IPS-20b (cell line): ENCODE data around the gene NSUN3.

Experiments
- H3K27ac ChIP-seq: one replicate; pipeline ENCODE4 v1.5.1; 2013; ENCODE audit warnings: low read length
- H3K27me3 ChIP-seq: 2 replicates; pipeline ENCODE4 v1.6.1; 2013; ENCODE audit warnings: mild to moderate bottlenecking, low read length, inconsistent platforms; ENCODE audit not compliant: insufficient read depth
- H3K36me3 ChIP-seq: 2 replicates; pipeline ENCODE4 v1.6.1; 2013; ENCODE audit warnings: low read depth, mild to moderate bottlenecking, inconsistent platforms, low read length, moderate library complexity; ENCODE audit not compliant: insufficient read depth
- H3K4me1 ChIP-seq: 2 replicates; pipeline ENCODE4 v1.6.1; 2013; ENCODE audit warnings: mild to moderate bottlenecking, control low read depth, inconsistent platforms, low read length, moderate library complexity; ENCODE audit not compliant: insufficient read depth
- H3K4me3 ChIP-seq: 2 replicates; pipeline ENCODE4 v1.5.1; 2013; ENCODE audit warnings: mild to moderate bottlenecking, low read length, inconsistent platforms
- H3K9ac ChIP-seq: 2 replicates; pipeline ENCODE4 v1.6.1; 2013; ENCODE audit warnings: low read depth, mild to moderate bottlenecking, inconsistent platforms, low read length, moderate library complexity
- H3K9me3 ChIP-seq: 2 replicates; pipeline ENCODE4 v1.6.1; 2013; ENCODE audit warnings: mild to moderate bottlenecking, low read depth, low read length, inconsistent platforms; ENCODE audit not compliant: insufficient read depth

NSUN3 gene

DNA sequence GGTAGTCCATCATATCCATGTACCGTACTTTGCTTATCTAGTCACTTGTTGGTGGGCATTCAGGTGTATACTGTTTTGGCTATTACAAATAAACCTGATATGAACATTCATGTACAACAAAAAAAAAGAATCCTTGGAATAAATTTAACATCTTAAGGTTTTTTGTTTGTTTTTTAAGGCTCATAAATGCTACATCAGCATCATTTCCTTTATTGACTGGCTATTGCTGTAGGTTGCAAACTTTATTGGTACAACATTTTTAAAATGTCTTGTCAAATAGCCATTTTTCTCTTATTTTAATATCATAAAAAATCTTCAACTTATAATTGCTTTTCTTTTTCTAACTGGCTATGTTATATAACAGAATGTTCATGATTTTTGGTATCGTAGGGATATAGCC lies 16.3 kb upstream of the NSUN3 start:
- Histone ChIP-seq H3K9ac (no peak overlapping the region), H3K9me3 (peaks cover 5% of the 10 kb centered on the region; the same call in 1 of the 2 replicates), H3K27me3 (no peaks in the 10 kb centered on the region), H3K4me3 (no peak overlapping the region), H3K27ac (no peak overlapping the region), H3K36me3 (peaks cover 17% of the 10 kb centered on the region; the same call in 1 of the 2 replicates), H3K4me1 (no peaks in the 10 kb centered on the region)

DNA sequence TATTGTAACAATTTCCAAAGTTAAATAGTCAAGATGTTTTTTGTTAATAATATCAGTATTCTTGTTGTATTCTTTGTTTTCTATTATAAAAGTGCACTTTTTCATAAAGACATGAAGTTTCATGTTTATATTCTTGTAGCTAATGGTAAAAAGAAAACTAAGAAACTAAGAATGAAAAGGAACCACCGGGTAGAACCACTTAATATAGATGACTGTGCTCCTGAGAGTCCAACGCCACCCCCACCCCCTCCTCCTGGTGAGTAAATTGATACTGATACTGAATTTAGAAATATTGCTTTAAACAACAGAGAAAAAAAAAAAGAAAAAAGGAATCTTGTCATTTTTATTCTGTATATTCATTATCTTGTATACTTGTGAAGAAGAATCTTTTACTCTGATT lies 13.6 kb upstream of the NSUN3 start:
- peaks cover 20% of the 10 kb centered on the region for H3K36me3 ChIP-seq
- no peaks in the 10 kb centered on the region for H3K27me3 ChIP-seq
- H3K9me3 ChIP-seq = no peaks in the 10 kb centered on the region

DNA sequence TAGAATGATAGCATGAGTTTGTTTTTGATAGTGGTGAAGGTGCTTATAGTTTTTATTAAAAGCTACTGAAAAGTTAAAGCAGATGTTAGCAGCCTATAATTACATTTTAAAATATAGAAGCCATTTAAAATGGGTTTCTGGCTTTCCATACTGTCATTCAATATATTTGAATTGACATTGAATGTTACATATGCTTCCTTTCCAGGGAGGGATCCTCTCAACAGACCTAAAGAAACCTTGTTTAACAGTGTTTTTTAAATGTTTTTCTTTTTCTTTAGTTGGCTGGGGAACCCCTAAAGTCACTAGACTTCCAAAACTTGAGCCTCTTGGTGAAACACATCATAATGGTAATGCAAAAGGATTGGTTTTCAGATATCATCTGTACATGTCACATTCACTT lies 12.3 kb upstream of the NSUN3 start:
- Histone ChIP-seq H3K9ac (no peak overlapping the region), H3K4me1 (no peaks in the 10 kb centered on the region), H3K36me3 (peaks cover 20% of the 10 kb centered on the region), H3K27me3 (no peaks in the 10 kb centered on the region), H3K9me3 (no peaks in the 10 kb centered on the region), H3K27ac (no peak overlapping the region), H3K4me3 (no peak overlapping the region)

More for the DNA sequence above, 13.6 kb upstream of the NSUN3 start:
- Histone ChIP-seq H3K27ac (no peak overlapping the region), H3K9ac (no peak overlapping the region), H3K4me3 (no peak overlapping the region), H3K4me1 (no peaks in the 10 kb centered on the region)

DNA sequence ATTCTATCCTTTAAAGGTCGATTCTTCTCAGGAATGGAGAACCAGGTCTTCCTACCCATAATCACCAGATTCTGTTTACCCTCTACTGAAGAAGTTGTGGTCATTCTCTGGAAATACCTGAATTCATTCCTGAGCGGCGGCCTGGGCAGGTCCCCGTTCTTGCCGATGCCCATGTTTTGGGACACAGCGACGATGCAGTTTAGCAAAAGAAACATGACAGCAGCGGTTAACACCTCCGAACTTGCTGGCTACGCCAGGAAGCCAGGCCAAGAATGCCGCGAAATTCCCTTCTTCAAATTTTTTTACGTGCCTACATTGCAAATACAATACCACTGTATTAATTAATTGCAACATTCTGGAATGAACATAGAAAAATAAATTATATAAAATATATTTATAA lies 1.6 kb upstream of the NSUN3 start:
- H3K27ac ChIP-seq = no peak overlapping the region

DNA sequence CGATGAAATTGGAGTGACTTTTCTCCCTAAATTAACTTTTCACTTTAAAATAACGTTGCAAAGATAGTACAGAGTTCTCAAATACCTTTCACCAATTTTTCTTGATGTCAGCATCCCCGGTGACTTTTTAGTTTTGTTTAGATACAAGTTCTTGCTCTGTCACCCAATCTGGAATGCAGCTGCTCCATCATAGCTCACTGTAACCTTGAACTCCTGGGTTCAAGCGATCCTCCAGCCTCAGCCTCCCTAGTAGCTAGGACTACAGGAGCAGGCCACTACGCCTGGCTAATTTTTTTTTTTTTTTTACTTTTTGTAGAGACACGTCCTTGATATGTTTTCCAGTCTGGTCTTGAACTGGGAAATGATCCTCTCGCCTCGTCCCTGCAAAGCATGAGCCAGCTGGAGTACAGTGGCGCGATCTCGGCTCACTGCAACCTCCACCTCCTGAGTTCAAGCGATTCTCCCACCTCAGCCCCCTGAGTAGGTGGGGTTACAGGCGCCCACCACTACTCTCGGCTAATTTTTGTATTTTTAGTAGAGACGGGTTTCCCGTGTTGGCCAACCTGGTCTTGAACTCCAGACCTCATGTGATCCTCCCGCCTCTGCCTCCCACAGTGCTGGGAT lies 747 bp downstream of the NSUN3 start:
- H3K4me1 ChIP-seq = no peaks in the 10 kb centered on the region; the same call in 1 of the 2 replicates
- peak overlapping the region; percentile 84 for H3K27ac ChIP-seq
- H3K9ac ChIP-seq = peak overlapping the region; percentile 97
- no peaks in the 10 kb centered on the region for H3K27me3 ChIP-seq
- no peaks in the 10 kb centered on the region for H3K9me3 ChIP-seq
- peaks cover 8% of the 10 kb centered on the region; the same call in 1 of the 2 replicates for H3K36me3 ChIP-seq
- H3K4me3 ChIP-seq = peak overlapping the region; percentile 95

More for the DNA sequence above, 1.6 kb upstream of the NSUN3 start:
- no peaks in the 10 kb centered on the region for H3K36me3 ChIP-seq
- H3K9me3 ChIP-seq = no peaks in the 10 kb centered on the region
- no peak overlapping the region for H3K4me3 ChIP-seq
- H3K4me1 ChIP-seq = no peaks in the 10 kb centered on the region; the same call in 1 of the 2 replicates
- H3K9ac ChIP-seq = no peak overlapping the region
- H3K27me3 ChIP-seq = no peaks in the 10 kb centered on the region

DNA sequence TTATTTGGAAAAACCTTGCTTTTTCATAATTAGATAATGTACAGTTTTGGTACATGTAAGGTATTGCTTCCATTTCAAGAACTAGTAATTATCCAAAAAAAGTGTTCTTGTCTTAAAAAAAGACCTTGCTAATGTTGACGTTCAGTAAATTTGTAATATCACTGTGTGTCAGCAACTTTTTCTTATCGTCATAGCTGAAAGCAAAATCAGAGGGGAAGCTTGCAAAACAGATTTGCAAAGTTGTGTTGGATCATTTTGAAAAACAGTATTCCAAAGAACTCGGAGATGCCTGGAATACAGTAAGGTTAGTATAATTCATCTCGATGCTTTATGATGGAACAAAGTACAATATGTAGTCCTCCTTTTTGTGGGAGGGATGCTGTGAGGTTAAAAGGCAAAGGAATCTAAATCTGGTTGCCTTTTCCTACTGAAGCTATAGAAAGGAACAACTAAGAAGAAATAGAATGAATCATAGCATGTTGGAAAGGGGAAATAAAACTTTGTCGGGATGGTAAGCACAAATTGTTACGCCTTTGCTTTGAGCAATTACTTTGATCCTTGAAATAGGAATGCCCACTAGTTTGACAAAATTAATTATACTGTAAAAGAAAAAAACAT lies 1.5 kb downstream of the NSUN3 start:
- Histone ChIP-seq H3K9me3 (no peaks in the 10 kb centered on the region), H3K27ac (no peak overlapping the region), H3K27me3 (no peaks in the 10 kb centered on the region), H3K9ac (no peak overlapping the region), H3K36me3 (peaks cover 8% of the 10 kb centered on the region; the same call in 1 of the 2 replicates), H3K4me3 (no peak overlapping the region), H3K4me1 (no peaks in the 10 kb centered on the region; the same call in 1 of the 2 replicates)

DNA sequence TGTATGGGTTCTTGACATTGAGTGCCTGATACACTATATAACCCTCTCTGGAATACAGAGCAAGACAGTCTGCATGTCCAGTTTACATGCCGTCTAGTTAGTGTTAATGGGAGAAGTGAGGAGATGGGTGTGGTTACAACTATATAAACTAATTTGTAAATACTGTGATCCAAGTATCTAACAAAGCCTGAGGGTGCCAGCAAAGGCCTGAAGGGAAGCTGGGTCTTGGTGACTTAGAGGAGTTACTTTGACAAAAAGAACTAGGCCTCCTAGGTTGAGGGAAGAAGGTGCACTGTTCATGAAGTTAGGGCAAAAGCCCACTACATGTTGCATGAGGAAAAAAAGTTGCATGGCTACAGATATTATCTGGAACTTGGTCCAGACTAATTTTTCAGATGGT lies 2.3 kb downstream of the NSUN3 start:
- Histone ChIP-seq H3K9ac (no peak overlapping the region), H3K27ac (no peak overlapping the region), H3K4me3 (no peak overlapping the region), H3K27me3 (no peaks in the 10 kb centered on the region), H3K9me3 (no peaks in the 10 kb centered on the region), H3K36me3 (peaks cover 8% of the 10 kb centered on the region; the same call in 1 of the 2 replicates), H3K4me1 (no peaks in the 10 kb centered on the region; the same call in 1 of the 2 replicates)

DNA sequence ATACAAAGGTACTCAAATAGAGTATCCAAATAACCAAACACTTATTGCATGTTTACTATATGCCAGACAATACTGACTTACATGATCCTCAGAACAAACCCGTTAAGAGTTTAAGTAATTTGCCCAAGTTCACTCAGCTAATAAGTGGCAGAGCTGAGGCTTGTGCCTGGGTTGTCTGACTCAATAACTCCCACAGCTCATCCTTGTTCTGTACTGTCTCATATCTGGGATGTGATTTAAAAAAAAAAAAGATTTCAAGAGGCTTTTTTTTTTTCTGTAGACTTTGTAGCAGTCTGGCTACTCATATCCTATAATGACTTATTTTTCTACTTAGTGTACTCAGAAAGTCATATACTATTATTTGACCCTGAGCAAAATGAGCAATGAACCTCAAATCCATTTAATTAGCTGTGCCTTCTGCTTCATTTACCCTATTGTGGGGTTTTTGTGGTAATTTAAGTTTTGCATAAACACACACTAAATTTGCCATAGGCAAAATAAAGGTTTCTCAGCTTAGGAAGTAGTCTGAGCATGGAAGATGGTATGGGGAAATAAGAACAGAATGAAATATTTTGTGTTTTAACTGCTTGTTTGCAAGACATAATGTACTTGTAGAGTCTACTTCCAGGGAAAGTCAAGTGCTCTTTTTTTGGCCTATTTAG lies 3.1 kb downstream of the NSUN3 start:
- Histone ChIP-seq H3K9ac (no peak overlapping the region), H3K27ac (no peak overlapping the region), H3K36me3 (peaks cover 8% of the 10 kb centered on the region; the same call in 1 of the 2 replicates), H3K27me3 (no peaks in the 10 kb centered on the region), H3K4me1 (no peaks in the 10 kb centered on the region; the same call in 1 of the 2 replicates), H3K9me3 (no peaks in the 10 kb centered on the region), H3K4me3 (no peak overlapping the region)

DNA sequence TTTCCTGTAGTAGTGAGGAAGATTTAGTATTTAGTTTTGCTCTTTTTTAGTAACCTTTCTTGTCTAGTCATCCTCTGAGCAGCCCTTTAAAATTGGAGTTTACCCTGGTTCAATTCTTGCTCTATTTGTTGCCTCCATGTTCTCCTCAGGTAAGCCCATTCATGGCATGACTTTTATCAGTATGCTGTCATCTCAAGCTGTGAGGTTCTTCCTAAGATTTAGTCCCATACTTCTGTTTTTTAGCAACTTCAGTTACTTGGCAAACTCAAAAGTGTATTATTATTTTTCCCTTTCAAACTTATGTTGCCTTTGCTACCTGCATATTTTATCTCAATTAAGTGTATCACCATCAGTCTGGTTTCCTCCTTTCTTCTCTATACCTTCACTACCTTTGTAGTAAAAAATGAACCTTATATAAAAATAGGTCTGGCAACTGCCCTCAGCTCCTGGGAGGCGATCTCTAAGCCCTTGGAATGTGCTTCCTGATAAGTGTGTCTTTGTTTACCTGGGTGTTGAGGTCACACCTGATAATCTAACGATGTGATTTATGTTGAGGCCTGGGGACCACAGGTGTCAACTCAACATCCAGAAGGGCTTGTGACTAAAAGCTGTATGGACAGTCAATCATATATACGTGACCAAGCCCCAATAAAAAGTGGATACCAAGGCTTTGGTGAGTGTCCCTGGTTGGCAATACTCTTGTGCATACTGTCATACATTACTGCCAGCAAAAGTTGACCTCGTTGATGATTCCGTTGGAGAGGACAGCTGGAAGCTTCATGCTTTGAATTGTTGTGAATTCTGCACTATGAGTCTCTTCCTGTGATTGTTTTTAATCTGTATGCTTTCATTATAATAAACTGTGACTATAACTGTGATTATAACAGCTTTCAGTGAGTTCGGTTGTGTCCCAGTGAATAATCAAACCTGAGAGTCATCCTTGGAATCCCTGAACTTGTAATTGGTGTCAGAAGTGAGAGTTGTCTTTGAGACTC lies 3.9 kb downstream of the NSUN3 start:
- Histone ChIP-seq H3K9me3 (no peaks in the 10 kb centered on the region), H3K27me3 (no peaks in the 10 kb centered on the region), H3K27ac (no peak overlapping the region), H3K36me3 (peaks cover 8% of the 10 kb centered on the region; the same call in 1 of the 2 replicates), H3K9ac (no peak overlapping the region), H3K4me3 (no peak overlapping the region), H3K4me1 (no peaks in the 10 kb centered on the region; the same call in 1 of the 2 replicates)

DNA sequence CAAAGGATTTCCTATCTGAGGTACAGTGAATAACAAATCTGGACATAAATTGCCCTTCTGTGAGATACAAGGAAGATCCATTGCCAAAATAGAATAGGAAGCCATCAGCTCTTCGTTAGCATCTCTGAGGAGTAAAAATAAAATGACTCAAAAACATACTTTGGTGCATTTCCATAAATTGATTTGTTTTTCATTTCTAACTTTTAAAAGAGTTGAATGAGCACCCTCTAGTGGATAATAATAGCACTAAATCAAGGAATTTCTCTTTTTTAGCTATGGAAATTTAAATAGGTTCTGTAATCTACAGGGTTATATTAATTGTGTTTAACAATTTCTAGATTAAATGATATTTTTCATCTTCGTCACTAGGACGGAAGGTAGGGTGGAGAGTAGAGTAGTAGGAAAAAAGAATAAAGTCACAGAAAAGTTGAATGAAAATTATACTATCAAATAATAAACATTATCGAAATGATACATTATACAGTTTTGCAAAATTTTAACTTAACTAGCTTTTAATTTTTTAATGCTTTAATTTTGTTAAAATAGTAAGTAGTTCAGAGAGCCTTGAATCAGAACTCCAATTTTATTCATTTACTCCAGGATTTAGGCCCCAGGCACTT lies 6.4 kb downstream of the NSUN3 start:
- no peak overlapping the region for H3K4me3 ChIP-seq
- no peak overlapping the region for H3K27ac ChIP-seq
- no peak overlapping the region for H3K9ac ChIP-seq
- no peaks in the 10 kb centered on the region for H3K27me3 ChIP-seq
- H3K9me3 ChIP-seq = no peaks in the 10 kb centered on the region
- H3K36me3 ChIP-seq = peaks cover 12% of the 10 kb centered on the region; the same call in 1 of the 2 replicates
- H3K4me1 ChIP-seq = no peaks in the 10 kb centered on the region; the same call in 1 of the 2 replicates
